ENCODE measurements around the gene TYMS. TPM values are rescaled to one million over a fixed set of nuclear protein-coding genes. Genes with fewer than 3 reads are reported as not detected.
A peak's percentile ranks its signal among the peaks of the same experiment; 100 is the strongest.

TYMS gene
- total RNA-seq, 1 experiment from 2014 or later, result 339 TPM

GRCh38 chr18:673769-674168, 16.3 kb downstream of the TYMS start:
- no peak overlapping the region for H3K4me3 ChIP-seq (ENCODE audit: low read depth, low read length, poor library complexity, severe bottlenecking)
- ChIA-PET POLR2A (ENCODE audit: low non-redundant PET) (no interaction called here), CTCF (no interaction called here)
- H3K27ac ChIP-seq (ENCODE audit: low read depth, low read length, poor library complexity, severe bottlenecking), result no peak overlapping the region
- H3K9me3 ChIP-seq (ENCODE audit: low read depth, low read length, poor library complexity, severe bottlenecking), result no peaks in the 10 kb centered on the region
- TF ChIP-seq EZH2 (IDR thresholded peaks at IDR 0.05; ENCODE audit: borderline replicate concordance, low read depth, low read length, poor library complexity, severe bottlenecking) (no peak), CTCF (conservative IDR thresholded peaks at IDR 0.05; ENCODE audit: low read depth, low read length) (no peak)
- H3K36me3 ChIP-seq (ENCODE audit: insufficient read depth, low read length, poor library complexity, severe bottlenecking), result peaks cover 72% of the 10 kb centered on the region
- H3K4me1 ChIP-seq (ENCODE audit: insufficient read depth, low read length, poor library complexity, severe bottlenecking), result no peaks in the 10 kb centered on the region
- DNase-seq (ENCODE audit: low spot score), result no peak
- H3K27me3 ChIP-seq (replicated peaks; ENCODE audit: insufficient read depth, low read depth, low read length, poor library complexity), result no peaks in the 10 kb centered on the region
- intact Hi-C loops (cut with micrococcal nuclease; ENCODE audit: unreplicated experiment), result no loop called here
- no TSS peak for BruUV-seq (replicated peaks)

GRCh38 chr18:675307-675706, 17.9 kb downstream of the TYMS start:
- intact Hi-C loops (cut with micrococcal nuclease; ENCODE audit: unreplicated experiment), result no loop called here
- DNase-seq (ENCODE audit: low spot score), result no peak
- Histone ChIP-seq H3K27me3 (replicated peaks; ENCODE audit: insufficient read depth, low read depth, low read length, poor library complexity) (no peaks in the 10 kb centered on the region), H3K27ac (ENCODE audit: low read depth, low read length, poor library complexity, severe bottlenecking) (peak overlapping the region; percentile 17), H3K4me3 (ENCODE audit: low read depth, low read length, poor library complexity, severe bottlenecking) (no peak overlapping the region), H3K4me1 (ENCODE audit: insufficient read depth, low read length, poor library complexity, severe bottlenecking) (no peaks in the 10 kb centered on the region), H3K9me3 (ENCODE audit: low read depth, low read length, poor library complexity, severe bottlenecking) (no peaks in the 10 kb centered on the region), H3K36me3 (ENCODE audit: insufficient read depth, low read length, poor library complexity, severe bottlenecking) (peaks cover 60% of the 10 kb centered on the region)
- ChIA-PET POLR2A (ENCODE audit: low non-redundant PET) (no interaction called here), CTCF (no interaction called here)
- BruUV-seq (replicated peaks), result no TSS peak
- TF ChIP-seq CTCF (conservative IDR thresholded peaks at IDR 0.05; ENCODE audit: low read depth, low read length), result no peak
- no peak for TF ChIP-seq EZH2 (IDR thresholded peaks at IDR 0.05; ENCODE audit: borderline replicate concordance, low read depth, low read length, poor library complexity, severe bottlenecking)

- no peaks in the 10 kb centered on the region for H3K9me3 ChIP-seq (ENCODE audit: low read depth, low read length, poor library complexity, severe bottlenecking)
- peaks cover 52% of the 10 kb centered on the region for H3K36me3 ChIP-seq (ENCODE audit: insufficient read depth, low read length, poor library complexity, severe bottlenecking)
- H3K27me3 ChIP-seq (replicated peaks; ENCODE audit: insufficient read depth, low read depth, low read length, poor library complexity), result no peaks in the 10 kb centered on the region
- ChIA-PET CTCF (no interaction called here), POLR2A (ENCODE audit: low non-redundant PET) (no interaction called here)
- DNase-seq (ENCODE audit: low spot score), result no peak
- TF ChIP-seq CTCF (conservative IDR thresholded peaks at IDR 0.05; ENCODE audit: low read depth, low read length) (no peak), EZH2 (IDR thresholded peaks at IDR 0.05; ENCODE audit: borderline replicate concordance, low read depth, low read length, poor library complexity, severe bottlenecking) (no peak)
- no TSS peak for BruUV-seq (replicated peaks)
- H3K4me3 ChIP-seq (ENCODE audit: low read depth, low read length, poor library complexity, severe bottlenecking), result no peak overlapping the region
- H3K4me1 ChIP-seq (ENCODE audit: insufficient read depth, low read length, poor library complexity, severe bottlenecking), result no peaks in the 10 kb centered on the region
- H3K27ac ChIP-seq (ENCODE audit: low read depth, low read length, poor library complexity, severe bottlenecking), result no peak overlapping the region
- intact Hi-C loops (cut with micrococcal nuclease; ENCODE audit: unreplicated experiment), result no loop called here
Measured at GRCh38 chr18:676069-676468, 18.6 kb downstream of the TYMS start.
